ENCODE data around the gene USP54.

The USP54 gene

GRCh38 chr10:73478636-73479035 is 112.5 kb downstream of the USP54 start:
- no peak for DNase-seq (ENCODE audit: low read depth in 4 of 4, low spot score in 1 of 4)

- DNase-seq (ENCODE audit: low read depth in 4 of 4, low spot score in 1 of 4), result no peak
Measured at GRCh38 chr10:73471226-73471625, 119.9 kb downstream of the USP54 start.

DNA sequence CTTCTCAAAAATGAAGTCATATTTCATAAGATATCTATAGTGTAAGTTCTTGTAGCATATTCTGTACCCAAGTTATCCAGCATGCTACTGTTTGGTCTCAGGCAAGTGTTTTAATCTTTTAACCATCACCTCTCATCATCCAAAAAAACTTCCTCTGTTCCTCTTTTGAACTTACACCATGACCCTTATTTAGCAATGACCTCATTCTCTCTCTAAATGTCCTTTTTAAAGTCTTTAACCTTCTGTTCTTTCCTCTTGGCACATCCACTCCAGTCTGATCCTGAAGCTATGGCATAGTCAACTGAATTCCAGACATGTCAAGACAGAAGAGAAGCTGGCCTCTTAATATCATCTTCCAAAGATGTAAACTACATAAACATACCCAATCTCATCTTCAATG is 121.6 kb downstream of the USP54 start:
- DNase-seq (ENCODE audit: low read depth in 4 of 4, low spot score in 1 of 4), result no peak

GRCh38 chr10:73467206-73467605 is 123.9 kb downstream of the USP54 start:
- no peak for DNase-seq (ENCODE audit: low read depth in 4 of 4, low spot score in 1 of 4)

GRCh38 chr10:73465978-73466726 is 125.0 kb downstream of the USP54 start:
- DNase-seq (ENCODE audit: low read depth in 4 of 4, low spot score in 1 of 4), result no peak

- DNase-seq (ENCODE audit: low read depth in 4 of 4, low spot score in 1 of 4), result no peak
Measured at GRCh38 chr10:73460897-73461296, 130.2 kb downstream of the USP54 start.

- no peak for DNase-seq (ENCODE audit: low read depth in 4 of 4, low spot score in 1 of 4)
Measured at GRCh38 chr10:73459683-73460314, 131.3 kb downstream of the USP54 start.

GRCh38 chr10:73456187-73456890 is 134.8 kb downstream of the USP54 start:
- no peak for DNase-seq (ENCODE audit: low read depth in 4 of 4, low spot score in 1 of 4)

DNA sequence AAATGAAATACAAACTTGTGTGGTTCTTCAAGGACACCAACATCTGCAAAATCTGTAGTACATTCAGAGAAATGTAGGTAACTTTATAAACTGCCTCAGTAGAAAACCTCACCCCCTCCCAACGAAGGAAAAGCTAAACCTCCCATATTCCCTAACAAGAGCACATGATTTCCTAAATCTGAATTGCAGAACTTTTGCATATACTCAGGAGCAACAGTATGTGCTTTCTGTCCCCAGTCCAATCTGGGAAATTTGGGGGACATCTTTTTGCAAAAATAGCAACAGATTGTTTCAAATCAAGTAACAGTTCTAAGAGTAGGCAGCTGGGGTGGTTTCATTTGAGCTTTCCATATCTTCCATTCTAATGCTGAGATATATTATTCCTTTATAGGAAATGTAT is 142.0 kb downstream of the USP54 start:
- no peak for DNase-seq (ENCODE audit: low read depth in 4 of 4, low spot score in 1 of 4)

DNA sequence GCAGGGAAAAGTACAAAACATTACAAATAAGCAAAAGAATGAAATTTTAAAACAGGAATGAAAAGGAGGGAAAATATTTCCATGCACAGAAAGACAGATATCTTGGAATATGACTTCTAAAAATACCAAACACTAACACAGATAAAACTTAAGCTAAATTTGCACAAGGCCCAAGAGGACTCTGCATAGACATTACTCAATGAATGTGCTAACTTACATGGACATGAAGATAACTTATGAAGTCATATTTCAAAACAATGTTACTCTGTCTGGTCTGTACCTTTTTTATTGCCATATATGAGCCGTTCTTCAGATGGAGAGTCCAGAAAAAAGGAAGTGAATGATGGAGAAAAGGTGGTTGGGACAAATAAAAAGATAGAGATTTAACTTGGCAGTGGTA is 142.8 kb downstream of the USP54 start:
- DNase-seq (ENCODE audit: low read depth in 4 of 4, low spot score in 1 of 4), result no peak

Measured in stimulated activated CD4-positive, alpha-beta T cell treated with anti-CD3 and anti-CD28 coated beads, Interleukin-1b, Interleukin-23, amount 100 ng/mL, for 24 hours (primary cell).